Measurements from ENCODE around the gene CYBRD1.
A peak's percentile ranks its signal among the peaks of the same experiment; 100 is the strongest.

CYBRD1 gene

DNA sequence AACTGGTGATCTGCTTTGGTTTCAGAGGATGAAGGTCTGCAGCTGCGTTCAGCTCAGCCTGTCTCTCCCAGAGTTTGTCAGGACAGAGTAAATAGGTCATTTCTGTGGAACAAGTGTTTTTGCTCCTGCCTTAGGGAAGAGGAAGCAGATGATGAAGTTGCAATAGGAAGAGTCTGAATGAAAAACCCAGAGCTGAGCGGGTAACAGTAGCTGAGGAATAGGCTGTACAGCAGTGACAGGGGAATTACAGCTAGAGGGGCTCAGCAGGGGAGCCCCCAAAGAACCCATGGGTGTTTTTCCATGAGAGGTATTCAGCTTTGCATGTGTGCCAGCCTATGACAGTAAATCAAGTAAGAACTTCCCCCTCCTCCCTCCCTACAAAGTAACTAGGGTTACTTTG lies 10.3 kb upstream of the CYBRD1 start:
- Histone ChIP-seq H3K27ac (ENCODE audit: low read depth, low read length) (no peak overlapping the region), H3K4me2 (ENCODE audit: low read length) (no peak overlapping the region), H3K4me3 (ENCODE audit: low read length) (no peak overlapping the region), H2BK15ac (replicated peaks; ENCODE audit: low read depth) (no peak overlapping the region), H3K4ac (ENCODE audit: low read depth, low read length) (no peak overlapping the region), H3K36me3 (ENCODE audit: control insufficient read depth, insufficient read depth, low read length) (no peaks in the 10 kb centered on the region), H3K9ac (ENCODE audit: low read length) (no peak overlapping the region), H3K79me2 (ENCODE audit: control insufficient read depth, insufficient read depth, low read length) (no peaks in the 10 kb centered on the region), H3K27me3 (ENCODE audit: insufficient read depth, low read length, poor library complexity) (no peaks in the 10 kb centered on the region), H3K18ac (ENCODE audit: low read length) (no peak overlapping the region), H3K4me1 (ENCODE audit: control insufficient read depth, low read depth, low read length) (no peaks in the 10 kb centered on the region), H3K23ac (ENCODE audit: low read length) (no peak overlapping the region), H4K5ac (ENCODE audit: low read length) (no peak overlapping the region), H3K79me1 (ENCODE audit: low read length) (no peaks in the 10 kb centered on the region), H2BK120ac (ENCODE audit: low read depth, low read length) (no peak overlapping the region), H4K8ac (ENCODE audit: low read depth, low read length) (no peak overlapping the region), H3K56ac (ENCODE audit: low read length) (no peak overlapping the region), H2BK5ac (ENCODE audit: low read length) (no peak overlapping the region), H2AK5ac (ENCODE audit: low read length) (no peak overlapping the region)
- no peak for DNase-seq
- no CpG with 5 or more reads among the region's 2 CpGs for WGBS (ENCODE audit: extremely low coverage, insufficient coverage, low lambda C conversion rate)

GRCh38 chr2:171512683-171513195 lies 9.5 kb upstream of the CYBRD1 start:
- H3K4me1 ChIP-seq (ENCODE audit: control insufficient read depth, low read depth, low read length): no peaks in the 10 kb centered on the region
- no peak overlapping the region for H3K4me3 ChIP-seq (ENCODE audit: low read length)
- H3K27ac ChIP-seq (ENCODE audit: low read depth, low read length): no peak overlapping the region
- no peaks in the 10 kb centered on the region for H3K36me3 ChIP-seq (ENCODE audit: control insufficient read depth, insufficient read depth, low read length)
- H2BK5ac ChIP-seq (ENCODE audit: low read length): no peak overlapping the region
- H2BK15ac ChIP-seq (replicated peaks; ENCODE audit: low read depth): no peak overlapping the region
- no CpG with 5 or more reads among the region's 1 CpG for WGBS (ENCODE audit: extremely low coverage, insufficient coverage, low lambda C conversion rate)
- H3K27me3 ChIP-seq (ENCODE audit: insufficient read depth, low read length, poor library complexity): no peaks in the 10 kb centered on the region
- no peaks in the 10 kb centered on the region for H3K79me2 ChIP-seq (ENCODE audit: control insufficient read depth, insufficient read depth, low read length)
- H3K79me1 ChIP-seq (ENCODE audit: low read length): no peaks in the 10 kb centered on the region
- DNase-seq: no peak
- no peak overlapping the region for H3K9ac ChIP-seq (ENCODE audit: low read length)
- no peak overlapping the region for H3K18ac ChIP-seq (ENCODE audit: low read length)
- no peak overlapping the region for H2BK120ac ChIP-seq (ENCODE audit: low read depth, low read length)
- no peak overlapping the region for H2AK5ac ChIP-seq (ENCODE audit: low read length)
- H4K5ac ChIP-seq (ENCODE audit: low read length): no peak overlapping the region
- no peak overlapping the region for H4K8ac ChIP-seq (ENCODE audit: low read depth, low read length)
- H3K23ac ChIP-seq (ENCODE audit: low read length): no peak overlapping the region
- H3K4ac ChIP-seq (ENCODE audit: low read depth, low read length): no peak overlapping the region
- H3K4me2 ChIP-seq (ENCODE audit: low read length): no peak overlapping the region
- H3K56ac ChIP-seq (ENCODE audit: low read length): no peak overlapping the region

- H3K18ac ChIP-seq (ENCODE audit: low read length): peak overlapping the region; percentile 70
- H3K79me1 ChIP-seq (ENCODE audit: low read length): no peaks in the 10 kb centered on the region
- H3K27ac ChIP-seq (ENCODE audit: low read depth, low read length): no peak overlapping the region
- no peaks in the 10 kb centered on the region for H3K27me3 ChIP-seq (ENCODE audit: insufficient read depth, low read length, poor library complexity)
- no peak overlapping the region for H3K4me3 ChIP-seq (ENCODE audit: low read length)
- H3K36me3 ChIP-seq (ENCODE audit: control insufficient read depth, insufficient read depth, low read length): no peaks in the 10 kb centered on the region
- H3K4me1 ChIP-seq (ENCODE audit: control insufficient read depth, low read depth, low read length): no peaks in the 10 kb centered on the region
- H4K8ac ChIP-seq (ENCODE audit: low read depth, low read length): no peak overlapping the region
- H3K9ac ChIP-seq (ENCODE audit: low read length): no peak overlapping the region
- DNase-seq: peak; percentile 88
- H2AK5ac ChIP-seq (ENCODE audit: low read length): no peak overlapping the region
- H3K56ac ChIP-seq (ENCODE audit: low read length): no peak overlapping the region
- no peak overlapping the region for H4K5ac ChIP-seq (ENCODE audit: low read length)
- no peaks in the 10 kb centered on the region for H3K79me2 ChIP-seq (ENCODE audit: control insufficient read depth, insufficient read depth, low read length)
- no peak overlapping the region for H3K4ac ChIP-seq (ENCODE audit: low read depth, low read length)
- no peak overlapping the region for H3K4me2 ChIP-seq (ENCODE audit: low read length)
- H2BK120ac ChIP-seq (ENCODE audit: low read depth, low read length): no peak overlapping the region
- H2BK5ac ChIP-seq (ENCODE audit: low read length): no peak overlapping the region
- no CpG with 5 or more reads among the region's 3 CpGs for WGBS (ENCODE audit: extremely low coverage, insufficient coverage, low lambda C conversion rate)
- no peak overlapping the region for H3K23ac ChIP-seq (ENCODE audit: low read length)
- H2BK15ac ChIP-seq (replicated peaks; ENCODE audit: low read depth): no peak overlapping the region
These were observed 8.5 kb upstream of the CYBRD1 start for GRCh38 chr2:171513719-171514160.

DNA sequence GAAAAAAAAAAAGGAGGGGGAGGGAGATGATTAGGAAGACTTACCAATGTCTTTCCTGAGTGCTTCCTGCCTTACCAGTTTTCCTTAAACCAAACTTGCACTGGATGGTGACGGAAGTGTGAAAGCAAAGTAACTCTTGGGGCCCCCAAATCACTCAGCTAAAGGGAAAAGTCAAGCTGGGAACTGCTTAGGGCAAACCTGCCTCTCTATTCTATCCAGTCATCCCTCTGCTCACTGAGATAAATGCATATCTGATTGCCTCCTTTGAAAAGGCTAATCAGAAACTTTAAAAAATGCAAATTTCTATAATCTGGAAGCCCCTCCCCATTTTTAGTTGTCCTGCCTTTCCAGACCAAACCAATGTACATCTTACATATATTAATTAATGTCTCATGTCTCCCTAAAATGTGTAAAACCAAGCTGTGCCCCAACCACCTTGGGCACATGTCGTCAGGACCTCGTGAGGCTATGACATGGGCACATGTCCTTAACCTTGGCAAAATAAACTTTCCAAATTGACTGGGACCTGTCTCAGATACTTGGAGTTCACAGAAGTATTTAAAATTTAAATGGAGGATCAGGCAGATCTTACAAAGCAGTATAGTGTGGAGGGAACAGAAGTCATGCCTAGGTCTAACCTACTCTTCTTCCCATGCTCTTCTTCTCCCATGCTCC lies 7.2 kb upstream of the CYBRD1 start:
- H3K4me3 ChIP-seq (ENCODE audit: low read length): no peak overlapping the region
- H2AK5ac ChIP-seq (ENCODE audit: low read length): no peak overlapping the region
- H3K56ac ChIP-seq (ENCODE audit: low read length): no peak overlapping the region
- no peaks in the 10 kb centered on the region for H3K79me1 ChIP-seq (ENCODE audit: low read length)
- no peak overlapping the region for H4K8ac ChIP-seq (ENCODE audit: low read depth, low read length)
- no peak overlapping the region for H2BK5ac ChIP-seq (ENCODE audit: low read length)
- no peak overlapping the region for H3K23ac ChIP-seq (ENCODE audit: low read length)
- WGBS (ENCODE audit: extremely low coverage, insufficient coverage, low lambda C conversion rate): no CpG with 5 or more reads among the region's 3 CpGs
- H3K79me2 ChIP-seq (ENCODE audit: control insufficient read depth, insufficient read depth, low read length): no peaks in the 10 kb centered on the region
- peak; percentile 45 for DNase-seq
- H2BK120ac ChIP-seq (ENCODE audit: low read depth, low read length): no peak overlapping the region
- no peak overlapping the region for H3K27ac ChIP-seq (ENCODE audit: low read depth, low read length)
- H4K5ac ChIP-seq (ENCODE audit: low read length): no peak overlapping the region
- H3K4ac ChIP-seq (ENCODE audit: low read depth, low read length): no peak overlapping the region
- no peak overlapping the region for H3K9ac ChIP-seq (ENCODE audit: low read length)
- no peaks in the 10 kb centered on the region for H3K27me3 ChIP-seq (ENCODE audit: insufficient read depth, low read length, poor library complexity)
- no peak overlapping the region for H2BK15ac ChIP-seq (replicated peaks; ENCODE audit: low read depth)
- H3K36me3 ChIP-seq (ENCODE audit: control insufficient read depth, insufficient read depth, low read length): no peaks in the 10 kb centered on the region
- H3K18ac ChIP-seq (ENCODE audit: low read length): no peak overlapping the region
- H3K4me1 ChIP-seq (ENCODE audit: control insufficient read depth, low read depth, low read length): no peaks in the 10 kb centered on the region
- H3K4me2 ChIP-seq (ENCODE audit: low read length): no peak overlapping the region

DNA sequence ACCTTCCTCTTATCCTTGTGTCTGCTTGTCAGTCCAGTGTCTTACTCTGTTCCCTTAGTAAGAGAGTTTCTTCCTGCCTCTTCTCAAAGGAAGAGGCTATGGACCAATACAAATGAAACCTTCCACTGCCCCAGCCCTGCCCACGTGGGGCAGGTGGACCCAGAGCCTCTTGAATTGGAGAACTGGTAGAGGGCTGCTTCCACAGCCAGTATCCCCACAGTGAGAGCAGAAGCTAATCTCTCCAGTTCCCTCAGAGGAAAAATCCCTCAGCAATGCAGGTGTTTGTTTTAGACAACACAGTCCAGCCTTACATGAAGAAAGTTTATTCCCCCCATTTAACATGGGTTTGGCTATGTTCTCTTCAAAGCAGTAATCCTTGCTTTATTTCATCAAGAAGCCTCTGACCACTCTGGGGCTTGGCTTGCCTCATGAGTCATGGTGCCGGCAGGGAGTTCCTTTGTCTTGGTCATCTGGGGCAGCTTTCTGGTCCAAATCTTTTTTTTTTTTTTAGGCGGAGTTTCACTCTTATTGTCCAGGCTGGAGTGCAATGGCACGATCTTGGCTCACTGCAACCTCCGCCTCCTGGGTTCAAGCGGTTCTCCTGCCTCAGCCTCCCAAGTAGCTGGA lies 6.5 kb upstream of the CYBRD1 start:
- Histone ChIP-seq H3K56ac (ENCODE audit: low read length) (no peak overlapping the region), H3K4me2 (ENCODE audit: low read length) (no peak overlapping the region), H3K79me2 (ENCODE audit: control insufficient read depth, insufficient read depth, low read length) (no peaks in the 10 kb centered on the region), H2AK5ac (ENCODE audit: low read length) (no peak overlapping the region), H3K36me3 (ENCODE audit: control insufficient read depth, insufficient read depth, low read length) (no peaks in the 10 kb centered on the region), H2BK120ac (ENCODE audit: low read depth, low read length) (no peak overlapping the region), H4K8ac (ENCODE audit: low read depth, low read length) (no peak overlapping the region), H3K18ac (ENCODE audit: low read length) (peak overlapping the region; percentile 47), H3K4ac (ENCODE audit: low read depth, low read length) (no peak overlapping the region), H3K9ac (ENCODE audit: low read length) (no peak overlapping the region), H3K27ac (ENCODE audit: low read depth, low read length) (no peak overlapping the region), H4K5ac (ENCODE audit: low read length) (no peak overlapping the region), H3K4me1 (ENCODE audit: control insufficient read depth, low read depth, low read length) (no peaks in the 10 kb centered on the region), H2BK15ac (replicated peaks; ENCODE audit: low read depth) (no peak overlapping the region), H3K79me1 (ENCODE audit: low read length) (no peaks in the 10 kb centered on the region), H2BK5ac (ENCODE audit: low read length) (no peak overlapping the region), H3K27me3 (ENCODE audit: insufficient read depth, low read length, poor library complexity) (no peaks in the 10 kb centered on the region), H3K4me3 (ENCODE audit: low read length) (no peak overlapping the region), H3K23ac (ENCODE audit: low read length) (no peak overlapping the region)
- DNase-seq: peak; percentile 41
- no CpG with 5 or more reads among the region's 6 CpGs for WGBS (ENCODE audit: extremely low coverage, insufficient coverage, low lambda C conversion rate)
